ENCODE measurements around the gene MAN1A1.

The MAN1A1 gene

DNA sequence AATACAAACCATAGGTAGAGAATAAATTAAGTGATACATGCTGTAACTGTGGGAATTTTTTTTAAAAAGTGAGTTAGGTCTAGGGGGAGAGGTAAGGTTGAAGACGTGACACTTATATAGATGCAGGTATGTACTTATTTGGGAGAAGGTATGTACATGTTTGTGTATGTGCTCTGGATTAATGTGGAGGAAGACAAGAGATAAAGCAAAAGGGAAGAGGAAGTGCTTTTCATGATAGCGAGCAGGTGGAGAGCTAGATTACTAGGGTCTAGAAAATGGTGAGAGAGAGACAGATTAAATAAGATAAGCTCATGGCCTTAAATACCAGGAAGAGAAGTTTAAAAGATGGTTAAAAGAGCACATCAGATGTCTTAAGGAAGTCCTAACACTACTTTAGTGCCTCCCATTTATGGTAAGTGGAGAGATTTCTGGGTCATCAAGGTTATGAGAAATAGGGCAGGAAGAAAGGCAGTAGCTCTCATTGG lies 92.5 kb downstream of the MAN1A1 start:
- TF ChIP-seq FOXP2 (optimal IDR thresholded peaks at IDR 0.05; ENCODE audit: borderline replicate concordance, extremely low read depth, extremely low read length, insufficient read depth) (no peak), TAF1 (IDR thresholded peaks at IDR 0.05; ENCODE audit: borderline replicate concordance, insufficient read depth, low read length) (no peak), SIN3A (IDR thresholded peaks at IDR 0.05; ENCODE audit: borderline replicate concordance, insufficient read depth, low read length) (no peak)
- TF ChIP-seq, protein P1, sequence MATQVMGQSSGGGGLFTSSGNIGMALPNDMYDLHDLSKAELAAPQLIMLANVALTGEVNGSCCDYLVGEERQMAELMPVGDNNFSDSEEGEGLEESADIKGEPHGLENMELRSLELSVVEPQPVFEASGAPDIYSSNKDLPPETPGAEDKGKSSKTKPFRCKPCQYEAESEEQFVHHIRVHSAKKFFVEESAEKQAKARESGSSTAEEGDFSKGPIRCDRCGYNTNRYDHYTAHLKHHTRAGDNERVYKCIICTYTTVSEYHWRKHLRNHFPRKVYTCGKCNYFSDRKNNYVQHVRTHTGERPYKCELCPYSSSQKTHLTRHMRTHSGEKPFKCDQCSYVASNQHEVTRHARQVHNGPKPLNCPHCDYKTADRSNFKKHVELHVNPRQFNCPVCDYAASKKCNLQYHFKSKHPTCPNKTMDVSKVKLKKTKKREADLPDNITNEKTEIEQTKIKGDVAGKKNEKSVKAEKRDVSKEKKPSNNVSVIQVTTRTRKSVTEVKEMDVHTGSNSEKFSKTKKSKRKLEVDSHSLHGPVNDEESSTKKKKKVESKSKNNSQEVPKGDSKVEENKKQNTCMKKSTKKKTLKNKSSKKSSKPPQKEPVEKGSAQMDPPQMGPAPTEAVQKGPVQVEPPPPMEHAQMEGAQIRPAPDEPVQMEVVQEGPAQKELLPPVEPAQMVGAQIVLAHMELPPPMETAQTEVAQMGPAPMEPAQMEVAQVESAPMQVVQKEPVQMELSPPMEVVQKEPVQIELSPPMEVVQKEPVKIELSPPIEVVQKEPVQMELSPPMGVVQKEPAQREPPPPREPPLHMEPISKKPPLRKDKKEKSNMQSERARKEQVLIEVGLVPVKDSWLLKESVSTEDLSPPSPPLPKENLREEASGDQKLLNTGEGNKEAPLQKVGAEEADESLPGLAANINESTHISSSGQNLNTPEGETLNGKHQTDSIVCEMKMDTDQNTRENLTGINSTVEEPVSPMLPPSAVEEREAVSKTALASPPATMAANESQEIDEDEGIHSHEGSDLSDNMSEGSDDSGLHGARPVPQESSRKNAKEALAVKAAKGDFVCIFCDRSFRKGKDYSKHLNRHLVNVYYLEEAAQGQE (IDR thresholded peaks at IDR 0.05; ENCODE audit: insufficient read depth in 1 of 2, low read depth in 2 of 2, low read length in 2 of 2): no peak

DNA sequence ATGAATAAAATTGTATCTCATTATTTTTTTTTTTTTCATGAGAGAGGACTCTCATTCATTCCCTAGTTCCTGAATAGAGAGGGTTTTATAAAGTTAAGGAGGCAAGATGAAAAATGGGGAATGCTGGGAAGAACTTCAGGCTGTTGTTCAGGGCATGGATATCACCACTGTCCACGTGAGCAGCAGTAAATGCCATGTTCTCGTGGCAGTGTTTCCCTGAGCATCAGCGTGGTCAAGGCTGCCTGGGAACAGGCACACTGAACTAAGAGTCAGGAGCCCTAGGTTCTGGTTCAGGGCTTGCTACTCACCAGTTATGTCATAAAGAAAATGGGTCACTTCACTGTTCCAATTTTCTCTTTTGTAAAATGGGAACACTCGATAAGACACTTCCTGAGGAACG lies 93.2 kb downstream of the MAN1A1 start:
- no peak for TF ChIP-seq POLR2AphosphoS5 (IDR thresholded peaks at IDR 0.05; ENCODE audit: low read depth, low read length)
- TF ChIP-seq, protein P1 (IDR thresholded peaks at IDR 0.05; ENCODE audit: insufficient read depth in 1 of 2, low read depth in 2 of 2, low read length in 2 of 2): no peak
- no peak for TF ChIP-seq TAF1 (IDR thresholded peaks at IDR 0.05; ENCODE audit: borderline replicate concordance, insufficient read depth, low read length)
- TF ChIP-seq FOXP2 (optimal IDR thresholded peaks at IDR 0.05; ENCODE audit: borderline replicate concordance, extremely low read depth, extremely low read length, insufficient read depth): no peak
- TF ChIP-seq SIN3A (IDR thresholded peaks at IDR 0.05; ENCODE audit: borderline replicate concordance, insufficient read depth, low read length): no peak

DNA sequence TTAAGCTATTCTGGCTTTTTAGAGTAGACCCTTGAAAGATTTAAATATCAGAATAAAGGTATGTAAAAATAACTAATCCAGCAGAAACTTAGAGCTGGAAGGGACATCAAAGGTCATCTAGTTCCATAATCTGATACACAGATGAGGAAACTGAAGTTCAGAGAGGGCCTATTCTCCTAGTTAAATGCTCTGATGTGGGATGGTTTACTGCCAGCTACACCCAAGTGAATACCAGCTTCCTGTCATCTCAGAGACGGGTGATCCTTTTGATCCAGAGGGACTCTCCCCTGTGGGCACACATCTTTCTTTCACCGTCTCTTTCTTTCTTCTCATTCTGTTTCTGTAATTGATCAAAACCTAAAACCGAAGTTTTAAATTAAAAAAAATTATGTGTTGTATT lies 94.1 kb downstream of the MAN1A1 start:
- no peak for TF ChIP-seq FOXP2 (optimal IDR thresholded peaks at IDR 0.05; ENCODE audit: borderline replicate concordance, extremely low read depth, extremely low read length, insufficient read depth)
- TF ChIP-seq TAF1 (IDR thresholded peaks at IDR 0.05; ENCODE audit: borderline replicate concordance, insufficient read depth, low read length): no peak
- no peak for TF ChIP-seq SIN3A (IDR thresholded peaks at IDR 0.05; ENCODE audit: borderline replicate concordance, insufficient read depth, low read length)
- TF ChIP-seq POLR2AphosphoS5 (IDR thresholded peaks at IDR 0.05; ENCODE audit: low read depth, low read length): no peak
- TF ChIP-seq, protein P1 (IDR thresholded peaks at IDR 0.05; ENCODE audit: insufficient read depth in 1 of 2, low read depth in 2 of 2, low read length in 2 of 2): no peak

DNA sequence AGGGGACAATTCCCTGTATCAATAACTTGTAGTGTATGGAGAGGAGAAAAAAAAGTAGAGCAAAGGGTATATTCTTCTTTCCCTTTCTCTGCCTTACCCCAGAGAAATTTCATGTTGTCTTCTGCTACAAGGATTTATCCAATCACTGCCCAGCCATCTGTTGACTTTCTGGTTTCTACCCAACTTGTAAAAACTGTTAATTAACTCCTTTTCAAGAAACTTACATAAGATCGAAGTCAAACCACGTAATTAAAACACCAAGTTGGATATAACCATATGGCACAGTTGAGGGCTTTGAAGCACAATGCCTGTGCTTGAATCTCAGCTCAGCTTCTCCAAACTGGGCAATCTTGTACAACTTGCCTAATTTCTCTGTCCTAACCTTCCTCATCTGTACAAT lies 99.5 kb downstream of the MAN1A1 start:
- TF ChIP-seq SIN3A (IDR thresholded peaks at IDR 0.05; ENCODE audit: borderline replicate concordance, insufficient read depth, low read length): no peak
- no peak for TF ChIP-seq FOXP2 (optimal IDR thresholded peaks at IDR 0.05; ENCODE audit: borderline replicate concordance, extremely low read depth, extremely low read length, insufficient read depth)
- TF ChIP-seq, protein P1 (IDR thresholded peaks at IDR 0.05; ENCODE audit: insufficient read depth in 1 of 2, low read depth in 2 of 2, low read length in 2 of 2): no peak
- no peak for TF ChIP-seq POLR2AphosphoS5 (IDR thresholded peaks at IDR 0.05; ENCODE audit: low read depth, low read length)
- TF ChIP-seq TAF1 (IDR thresholded peaks at IDR 0.05; ENCODE audit: borderline replicate concordance, insufficient read depth, low read length): no peak

DNA sequence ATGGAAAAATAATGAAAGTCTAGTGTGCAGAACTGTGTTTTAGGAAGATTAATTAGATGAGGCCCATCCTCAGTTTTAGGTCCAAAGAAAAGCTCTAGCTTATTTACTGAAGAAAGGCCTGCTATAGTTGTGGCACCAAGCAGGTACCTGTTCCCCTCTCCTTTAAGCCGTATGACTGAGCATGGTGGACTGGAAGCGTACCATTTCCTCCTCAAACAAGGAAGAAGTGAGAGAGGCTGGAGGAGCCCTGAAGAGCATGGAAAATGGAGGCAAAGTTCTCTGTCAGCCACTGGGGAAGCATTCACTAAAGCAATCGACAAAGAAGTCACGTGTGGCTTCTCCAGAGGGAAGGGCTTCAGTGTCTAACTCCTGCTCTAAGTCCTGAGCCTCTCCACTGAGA lies 100.2 kb downstream of the MAN1A1 start:
- TF ChIP-seq SIN3A (IDR thresholded peaks at IDR 0.05; ENCODE audit: borderline replicate concordance, insufficient read depth, low read length) (no peak), POLR2AphosphoS5 (IDR thresholded peaks at IDR 0.05; ENCODE audit: low read depth, low read length) (no peak), FOXP2 (optimal IDR thresholded peaks at IDR 0.05; ENCODE audit: borderline replicate concordance, extremely low read depth, extremely low read length, insufficient read depth) (no peak), TAF1 (IDR thresholded peaks at IDR 0.05; ENCODE audit: borderline replicate concordance, insufficient read depth, low read length) (no peak)
- TF ChIP-seq, protein P1 (IDR thresholded peaks at IDR 0.05; ENCODE audit: insufficient read depth in 1 of 2, low read depth in 2 of 2, low read length in 2 of 2): no peak
